Mucosa of descending colon (tissue), 3 donors: ENCODE measurements around the gene ZMYND11. TPM values are rescaled to one million over a fixed set of nuclear protein-coding genes. Genes with fewer than 3 reads are reported as not detected.

Source experiments
- ATAC-seq: fragments of 200-7000 bp; cut with Tn5 transposase; one replicate; pipeline ENCODE4 v1.9.1; 2020; ENCODE audit warnings: mild to moderate bottlenecking, moderate library complexity
- DNase-seq, 3 donors: peaks; one replicate each; pipeline ENCODE4 v3.0.0-alpha.2; 2020
- H3K36me3 ChIP-seq: fragments of 200-600 bp; one replicate; pipeline ENCODE4 v1.8.0; 2021; ENCODE audit warnings: low read depth, mild to moderate bottlenecking
- H3K4me1 ChIP-seq: fragments of 200-600 bp; one replicate; pipeline ENCODE4 v1.8.0; 2021; ENCODE audit warnings: low read depth, mild to moderate bottlenecking
- H3K4me3 ChIP-seq: fragments of 200-600 bp; one replicate; pipeline ENCODE4 v1.8.0; 2021; ENCODE audit warnings: mild to moderate bottlenecking
- H3K9me3 ChIP-seq: fragments of 200-600 bp; one replicate; pipeline ENCODE4 v1.8.0; 2021; ENCODE audit warnings: mild to moderate bottlenecking
- intact Hi-C, 2 donors: fragments of 100-400 bp; cut with DNase I in 1 of 2; cut with micrococcal nuclease in 1 of 2; formaldehyde crosslinking; loops; one replicate each; pipeline versions ENCODE4 v1.11.0 to v1.11.1; 2022; cut with DNase I, micrococcal nuclease
- total RNA-seq, 3 donors: library from RNA; stranded (reverse); fragmentation: NEBNext Ultra II Directional in 2 of 3; extraction: Animal tissue kit (Norgen Biotek cat#: 25700) in 2 of 3; gene quantifications; one replicate each; pipeline versions ENCODE4 v1.2.1 to v1.2.4, GENCODE V29; 2021 to 2023
- TF ChIP-seq, protein P1 (sequence below): fragments of 200-600 bp; IDR thresholded peaks from one replicate; pipeline ENCODE4 v1.8.0; 2022; ENCODE audit warnings: antibody characterized with exemption, mild to moderate bottlenecking
- donor health status: DM: no; HTN: no; CAD: no; lungs with moderate emphysema.
- donor health status: DM: no; HTN: no; CAD: no.
- donor health status: DM: no; HTN: yes; CAD: no.

ZMYND11 gene
- total RNA-seq, 3 donors from 2014 or later = 34.5 to 131 (median 37.6) TPM

DNA sequence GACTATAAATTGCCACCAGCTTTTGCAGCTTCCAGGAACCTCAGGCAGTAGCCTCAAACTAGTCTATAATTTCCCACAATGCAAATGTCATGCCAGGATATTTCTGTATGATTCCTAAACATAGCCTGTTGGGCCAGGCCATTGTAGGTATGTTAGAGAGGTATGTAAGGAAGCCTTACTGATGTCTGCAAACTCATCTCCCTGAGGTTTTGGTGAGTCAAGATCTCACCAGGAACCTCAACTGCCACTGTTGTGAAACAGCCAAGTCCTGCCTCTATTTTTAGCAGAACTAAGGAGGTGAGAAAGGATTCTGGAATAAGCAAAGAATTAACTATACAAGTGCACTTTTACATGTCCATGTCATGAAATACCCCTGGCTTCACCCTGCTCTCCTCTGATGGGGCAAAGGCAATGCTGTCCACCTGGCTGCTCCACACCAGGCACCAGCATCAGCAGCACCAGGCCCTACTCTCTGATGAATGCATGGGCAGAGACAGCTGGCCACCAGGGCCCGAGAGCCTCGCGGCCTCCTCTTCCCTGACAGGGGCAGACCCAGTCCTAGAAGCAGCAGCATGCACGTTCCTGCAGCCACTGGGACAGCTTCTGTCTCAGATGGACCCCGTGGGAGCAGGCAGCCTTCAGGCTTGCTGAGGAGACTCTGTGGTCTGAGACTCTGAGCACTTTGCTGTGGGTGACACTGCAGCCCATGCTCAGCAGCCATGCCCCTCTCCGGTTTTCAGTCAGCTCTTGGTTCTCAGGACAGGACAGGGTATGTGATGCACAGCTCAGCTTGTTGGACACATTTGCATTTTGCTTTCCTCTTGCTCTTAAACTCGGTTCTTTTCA lies 147.3 kb downstream of the ZMYND11 start:
- TF ChIP-seq, protein P1, sequence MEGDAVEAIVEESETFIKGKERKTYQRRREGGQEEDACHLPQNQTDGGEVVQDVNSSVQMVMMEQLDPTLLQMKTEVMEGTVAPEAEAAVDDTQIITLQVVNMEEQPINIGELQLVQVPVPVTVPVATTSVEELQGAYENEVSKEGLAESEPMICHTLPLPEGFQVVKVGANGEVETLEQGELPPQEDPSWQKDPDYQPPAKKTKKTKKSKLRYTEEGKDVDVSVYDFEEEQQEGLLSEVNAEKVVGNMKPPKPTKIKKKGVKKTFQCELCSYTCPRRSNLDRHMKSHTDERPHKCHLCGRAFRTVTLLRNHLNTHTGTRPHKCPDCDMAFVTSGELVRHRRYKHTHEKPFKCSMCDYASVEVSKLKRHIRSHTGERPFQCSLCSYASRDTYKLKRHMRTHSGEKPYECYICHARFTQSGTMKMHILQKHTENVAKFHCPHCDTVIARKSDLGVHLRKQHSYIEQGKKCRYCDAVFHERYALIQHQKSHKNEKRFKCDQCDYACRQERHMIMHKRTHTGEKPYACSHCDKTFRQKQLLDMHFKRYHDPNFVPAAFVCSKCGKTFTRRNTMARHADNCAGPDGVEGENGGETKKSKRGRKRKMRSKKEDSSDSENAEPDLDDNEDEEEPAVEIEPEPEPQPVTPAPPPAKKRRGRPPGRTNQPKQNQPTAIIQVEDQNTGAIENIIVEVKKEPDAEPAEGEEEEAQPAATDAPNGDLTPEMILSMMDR = no peak
- no peak for DNase-seq
- no peak for ATAC-seq
- H3K4me1 ChIP-seq = no peaks in the 10 kb centered on the region
- H3K4me3 ChIP-seq = no peak overlapping the region
- intact Hi-C loops = no loop called here
- no peaks in the 10 kb centered on the region for H3K36me3 ChIP-seq
- no peaks in the 10 kb centered on the region for H3K9me3 ChIP-seq

DNA sequence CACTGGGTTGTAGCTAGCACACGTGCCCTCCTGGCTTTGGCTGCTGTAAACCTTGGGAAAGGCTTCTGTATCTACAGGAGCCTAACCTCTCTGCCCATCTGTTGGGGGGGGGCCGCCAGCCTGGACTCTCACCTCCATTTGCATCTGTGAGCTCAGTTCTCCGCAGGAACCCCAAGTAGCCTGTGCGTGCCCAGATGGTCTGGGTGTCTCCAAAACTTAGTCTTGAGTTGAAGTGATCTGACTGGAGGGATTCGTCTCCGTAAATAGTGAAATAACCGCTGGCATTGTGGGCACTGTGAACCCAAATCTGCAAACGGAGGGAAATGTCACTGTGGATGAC lies 147.9 kb downstream of the ZMYND11 start:
- TF ChIP-seq, protein P1 = no peak
- H3K9me3 ChIP-seq = no peaks in the 10 kb centered on the region
- no peak for DNase-seq
- H3K36me3 ChIP-seq = no peaks in the 10 kb centered on the region
- no peak for ATAC-seq
- no peak overlapping the region for H3K4me3 ChIP-seq
- no peaks in the 10 kb centered on the region for H3K4me1 ChIP-seq
- intact Hi-C loops = no loop called here

DNA sequence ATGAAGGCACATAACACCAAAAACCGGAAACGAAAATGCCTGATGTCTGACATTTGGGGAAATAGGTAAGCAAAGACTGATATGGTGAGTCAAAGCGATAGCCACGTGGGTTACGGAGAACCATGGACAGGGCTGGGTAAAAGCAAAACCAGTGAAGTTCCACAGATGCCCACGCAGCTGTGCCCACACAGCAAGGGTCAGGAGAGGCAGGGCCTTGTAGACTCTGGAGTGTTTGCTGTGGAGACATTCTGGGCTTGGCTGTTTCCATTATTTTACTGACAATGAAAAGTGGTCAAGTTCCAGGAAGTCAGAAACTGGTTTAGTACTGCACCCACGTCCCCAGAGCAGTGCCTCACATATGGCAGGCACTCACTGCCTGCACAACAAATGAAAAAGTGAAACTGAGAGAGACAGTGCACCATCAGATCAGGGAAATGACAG lies 148.7 kb downstream of the ZMYND11 start:
- no peaks in the 10 kb centered on the region for H3K36me3 ChIP-seq
- TF ChIP-seq, protein P1 = no peak
- intact Hi-C loops = no loop called here
- no peaks in the 10 kb centered on the region for H3K9me3 ChIP-seq
- H3K4me3 ChIP-seq = no peak overlapping the region
- ATAC-seq (peak; percentile 31), DNase-seq (no peak)
- H3K4me1 ChIP-seq = no peaks in the 10 kb centered on the region

DNA sequence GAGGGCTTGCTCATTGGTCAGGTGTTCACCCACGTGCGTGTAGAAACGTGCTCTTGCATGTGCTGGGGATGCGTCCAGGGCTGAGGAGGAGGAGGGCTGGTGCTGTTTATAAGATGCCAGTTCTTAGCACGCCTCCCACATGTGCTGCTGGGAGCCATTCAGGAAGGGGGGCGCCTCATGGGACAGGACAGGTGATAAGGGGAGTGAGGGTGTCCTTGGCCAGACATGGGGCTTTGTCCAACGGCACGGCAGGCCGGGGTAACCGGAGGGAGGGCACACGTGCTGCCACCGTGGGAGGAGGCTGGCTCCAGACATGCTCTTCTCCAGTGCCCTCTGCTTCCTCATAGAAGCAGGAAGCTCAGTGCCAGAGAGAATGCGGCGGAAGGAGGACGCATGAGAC lies 150.0 kb downstream of the ZMYND11 start:
- DNase-seq (no peak), ATAC-seq (no peak)
- intact Hi-C loops = no loop called here
- no peaks in the 10 kb centered on the region for H3K9me3 ChIP-seq
- H3K4me1 ChIP-seq = no peaks in the 10 kb centered on the region
- H3K4me3 ChIP-seq = no peak overlapping the region
- no peaks in the 10 kb centered on the region for H3K36me3 ChIP-seq
- TF ChIP-seq, protein P1 = no peak

DNA sequence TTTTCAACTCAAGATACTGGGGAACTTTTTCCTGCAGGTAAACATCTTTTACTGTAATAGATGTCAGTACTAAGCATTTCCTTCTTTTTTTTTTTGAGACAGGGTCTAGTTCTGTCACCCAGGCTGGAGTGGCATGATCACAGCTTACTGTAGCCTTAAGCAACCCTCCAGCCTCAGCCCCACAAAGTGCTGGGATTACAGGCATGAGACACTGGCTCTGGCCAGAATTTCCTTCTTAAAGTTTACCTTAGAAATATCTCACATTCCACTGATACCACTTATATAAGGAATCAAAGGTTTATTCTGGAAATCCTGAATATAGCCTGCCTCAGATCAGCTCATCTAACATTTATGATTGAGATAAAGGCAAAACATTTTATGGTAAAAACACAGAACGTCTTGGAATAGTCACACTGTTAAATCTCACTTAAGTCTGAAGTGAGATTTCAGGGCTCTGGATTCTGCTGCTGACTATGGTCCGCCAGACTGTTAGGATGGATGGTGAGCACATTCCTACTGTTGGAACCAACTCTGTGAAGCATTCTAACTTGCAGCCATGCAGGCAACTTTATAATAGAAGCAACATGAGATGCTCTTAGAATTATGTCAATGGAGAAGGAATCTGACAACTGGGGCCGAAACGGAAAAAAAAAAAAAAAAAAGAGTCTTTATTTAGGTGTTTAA lies 151.9 kb downstream of the ZMYND11 start:
- TF ChIP-seq, protein P1 = no peak
- H3K9me3 ChIP-seq = no peaks in the 10 kb centered on the region
- no peaks in the 10 kb centered on the region for H3K36me3 ChIP-seq
- ATAC-seq (no peak), DNase-seq (no peak)
- intact Hi-C loops = no loop called here
- H3K4me3 ChIP-seq = no peak overlapping the region
- H3K4me1 ChIP-seq = no peaks in the 10 kb centered on the region
